HepG2 (cell line): ENCODE measurements around the gene ZGRF1. TPM values are rescaled to one million over a fixed set of nuclear protein-coding genes. Genes with fewer than 3 reads are reported as not detected.

Experiments
- MEF2D ChIP-seq: sonication (generic); formaldehyde crosslinking; IDR thresholded peaks from 2 replicates; pipeline ENCODE4 v1.5.1; 2020; ENCODE audit warnings: mild to moderate bottlenecking, missing genetic modification reagents
- MYC ChIP-seq: sonication (generic); formaldehyde crosslinking; IDR thresholded peaks from 2 replicates; pipeline ENCODE4 v1.9.0; 2021; ENCODE audit warnings: missing genetic modification reagents, borderline replicate concordance
- RBFOX2 ChIP-seq: fragments of 200-400 bp; formaldehyde crosslinking; IDR thresholded peaks from 2 replicates; pipeline ENCODE4 v1.6.1; 2017; ENCODE audit warnings: low read depth, mild to moderate bottlenecking, low read length
- TERF1 ChIP-seq: sonication (generic); formaldehyde crosslinking; IDR thresholded peaks from 2 replicates; pipeline ENCODE4 v1.8.0; 2022; ENCODE audit warnings: mild to moderate bottlenecking, missing genetic modification reagents, moderate library complexity
- TRAFD1 ChIP-seq: sonication (generic); formaldehyde crosslinking; IDR thresholded peaks from 2 replicates; pipeline ENCODE4 v1.5.1; 2020; ENCODE audit warnings: missing genetic modification reagents, mild to moderate bottlenecking, borderline replicate concordance
- U2AF2 ChIP-seq: fragments of 200-400 bp; formaldehyde crosslinking; IDR thresholded peaks from 2 replicates; pipeline ENCODE4 v1.6.1; 2017; ENCODE audit warnings: low read depth, mild to moderate bottlenecking, low read length
- ZNF251 ChIP-seq: sonication (generic); formaldehyde crosslinking; IDR thresholded peaks from 2 replicates; pipeline ENCODE4 v1.9.0; 2021; ENCODE audit warnings: mild to moderate bottlenecking, missing genetic modification reagents
- ZNF503 ChIP-seq: sonication (generic); formaldehyde crosslinking; IDR thresholded peaks from 2 replicates; pipeline ENCODE4 v1.4.0; 2020; ENCODE audit warnings: missing genetic modification reagents
- ZNF687 ChIP-seq: sonication (generic); formaldehyde crosslinking; IDR thresholded peaks from 2 replicates; pipeline ENCODE4 v1.5.1; 2020; ENCODE audit warnings: mild to moderate bottlenecking, missing genetic modification reagents, moderate library complexity
- ZNF839 ChIP-seq: sonication (generic); formaldehyde crosslinking; IDR thresholded peaks from 2 replicates; pipeline ENCODE4 v1.4.0; 2020; ENCODE audit warnings: missing genetic modification reagents, mild to moderate bottlenecking, borderline replicate concordance
- polyA plus RNA-seq, 8 experiments: library from polyadenylated mRNA; depleted of rRNA in 3 of 8; stranded (reverse) in 7 of 8; unstranded in 1 of 8; fragments of >200 nt; fragmentation: Illumina TruSeq in 4 of 8; extraction: Trizol in 4 of 8; gene quantifications; 2 replicates each; pipeline versions ENCODE4 v1.2.1 to v1.2.3, GENCODE V29; 2011 to 2016; ENCODE audit warnings: low read depth in 4 of 8, missing spikeins in 1 of 8, mixed read lengths in 1 of 8; ENCODE audit not compliant: insufficient read depth in 1 of 8
- total RNA-seq, 5 experiments: library from RNA; depleted of rRNA; stranded (reverse); fragments of >200 nt; fragmentation: Illumina TruSeq; extraction: Trizol; gene quantifications; 2 replicates each; pipeline ENCODE4 v1.2.3, GENCODE V29; 2016; ENCODE audit warnings: low read depth in 1 of 5
- TF ChIP-seq, protein P1 (sequence below): sonication (generic); formaldehyde crosslinking; IDR thresholded peaks from 2 replicates; pipeline ENCODE4 v1.4.0; 2020; ENCODE audit warnings: missing genetic modification reagents, mild to moderate bottlenecking, borderline replicate concordance

Gene ZGRF1
- total and polyA plus RNA-seq, 2 of the 13 experiments (the other 11 are each of a cell fraction or from before 2014, with no cell fraction given): 8.6 to 15.9 TPM

GRCh38 chr4:112636688-112637551 lies at the start of gene ZGRF1, which contains the start of gene LARP7 (continued):
- TF ChIP-seq ZNF503 (CRISPR knock-in tag) (peak; percentile 60; the same call in 1 of the 2 replicates), ZNF687 (peak; percentile 74), TRAFD1 (CRISPR knock-in tag) (no peak), RBFOX2 (no peak), MEF2D (no peak; the same call in 1 of the 2 replicates), TERF1 (no peak), U2AF2 (no peak), ZNF251 (CRISPR knock-in tag) (no peak), ZNF839 (CRISPR knock-in tag) (peak; percentile 27; the same call in 1 of the 2 replicates), MYC (CRISPR knock-in tag) (peak; percentile 63; the same call in 1 of the 2 replicates)
- TF ChIP-seq, protein P1, sequence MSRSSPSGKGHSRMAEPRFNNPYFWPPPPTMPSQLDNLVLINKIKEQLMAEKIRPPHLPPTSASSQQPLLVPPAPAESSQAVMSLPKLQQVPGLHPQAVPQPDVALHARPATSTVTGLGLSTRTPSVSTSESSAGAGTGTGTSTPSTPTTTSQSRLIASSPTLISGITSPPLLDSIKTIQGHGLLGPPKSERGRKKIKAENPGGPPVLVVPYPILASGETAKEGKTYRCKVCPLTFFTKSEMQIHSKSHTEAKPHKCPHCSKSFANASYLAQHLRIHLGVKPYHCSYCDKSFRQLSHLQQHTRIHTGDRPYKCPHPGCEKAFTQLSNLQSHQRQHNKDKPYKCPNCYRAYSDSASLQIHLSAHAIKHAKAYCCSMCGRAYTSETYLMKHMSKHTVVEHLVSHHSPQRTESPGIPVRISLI (CRISPR knock-in tag): no peak
